Measurements from ENCODE around the gene OBSCN.

DNA sequence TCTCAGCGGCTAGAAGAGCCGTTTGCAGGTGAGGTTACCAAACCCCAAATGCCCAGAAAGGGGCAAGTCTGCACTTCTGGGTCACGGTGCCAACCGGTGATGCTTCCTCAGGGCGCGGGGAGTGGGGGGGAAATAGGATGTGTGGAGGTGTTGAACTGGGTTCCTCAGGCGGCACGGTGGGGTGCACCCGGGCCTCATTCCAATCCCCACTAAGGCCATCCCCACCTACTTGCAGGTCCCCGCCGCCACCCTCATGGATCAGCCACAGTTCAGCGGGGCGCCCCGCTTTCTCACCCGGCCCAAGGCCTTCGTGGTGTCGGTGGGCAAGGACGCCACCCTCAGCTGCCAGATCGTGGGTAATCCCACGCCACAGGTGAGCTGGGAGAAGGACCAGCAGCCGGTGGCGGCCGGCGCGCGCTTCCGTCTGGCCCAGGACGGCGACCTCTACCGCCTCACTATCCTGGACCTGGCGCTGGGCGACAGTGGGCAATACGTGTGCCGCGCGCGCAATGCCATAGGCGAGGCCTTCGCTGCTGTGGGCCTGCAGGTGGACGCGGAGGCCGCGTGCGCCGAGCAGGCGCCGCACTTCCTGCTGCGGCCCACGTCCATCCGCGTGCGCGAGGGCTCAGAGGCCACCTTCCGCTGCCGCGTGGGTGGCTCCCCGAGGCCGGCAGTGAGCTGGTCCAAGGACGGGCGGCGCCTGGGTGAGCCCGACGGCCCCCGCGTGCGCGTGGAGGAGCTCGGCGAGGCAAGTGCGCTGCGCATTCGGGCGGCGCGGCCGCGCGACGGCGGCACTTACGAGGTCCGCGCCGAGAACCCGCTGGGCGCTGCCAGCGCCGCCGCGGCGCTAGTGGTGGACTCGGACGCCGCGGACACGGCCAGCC, 3.9 kb downstream of the OBSCN start:
- TF ChIP-seq, protein P1, sequence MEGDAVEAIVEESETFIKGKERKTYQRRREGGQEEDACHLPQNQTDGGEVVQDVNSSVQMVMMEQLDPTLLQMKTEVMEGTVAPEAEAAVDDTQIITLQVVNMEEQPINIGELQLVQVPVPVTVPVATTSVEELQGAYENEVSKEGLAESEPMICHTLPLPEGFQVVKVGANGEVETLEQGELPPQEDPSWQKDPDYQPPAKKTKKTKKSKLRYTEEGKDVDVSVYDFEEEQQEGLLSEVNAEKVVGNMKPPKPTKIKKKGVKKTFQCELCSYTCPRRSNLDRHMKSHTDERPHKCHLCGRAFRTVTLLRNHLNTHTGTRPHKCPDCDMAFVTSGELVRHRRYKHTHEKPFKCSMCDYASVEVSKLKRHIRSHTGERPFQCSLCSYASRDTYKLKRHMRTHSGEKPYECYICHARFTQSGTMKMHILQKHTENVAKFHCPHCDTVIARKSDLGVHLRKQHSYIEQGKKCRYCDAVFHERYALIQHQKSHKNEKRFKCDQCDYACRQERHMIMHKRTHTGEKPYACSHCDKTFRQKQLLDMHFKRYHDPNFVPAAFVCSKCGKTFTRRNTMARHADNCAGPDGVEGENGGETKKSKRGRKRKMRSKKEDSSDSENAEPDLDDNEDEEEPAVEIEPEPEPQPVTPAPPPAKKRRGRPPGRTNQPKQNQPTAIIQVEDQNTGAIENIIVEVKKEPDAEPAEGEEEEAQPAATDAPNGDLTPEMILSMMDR (conservative IDR thresholded peaks at IDR 0.05 in 1 of 2, IDR thresholded peaks at IDR 0.05 in 1 of 2; ENCODE audit: extremely low read depth in 1 of 2, insufficient read depth in 1 of 2, low read depth in 1 of 2, low read length in 2 of 2): no peak
- TF ChIP-seq EZH2 (IDR thresholded peaks at IDR 0.05; ENCODE audit: borderline replicate concordance, low read length): no peak

Measured in mammary epithelial cell (primary cell).